Kidney (tissue), 14 donors: ENCODE results near the gene GDPD5. TPM values are rescaled to one million over a fixed set of nuclear protein-coding genes. Genes with fewer than 3 reads are reported as not detected.

ENCODE experiments used
- DNase-seq, 5 donors: peaks; one replicate each; pipeline ENCODE4 v3.0.0-alpha.2; 2013 to 2020
- FAIRE-seq: peaks from 2 replicates; lab custom pipeline; 2012; peaks lifted over from hg19 to GRCh38; lab: Jason Lieb, UNC
- H3K27ac ChIP-seq, 2 donors: one replicate each; pipeline ENCODE4 v1.7.0; 2013; ENCODE audit warnings: low read depth in 2 of 2, low read length in 2 of 2, inconsistent platforms in 1 of 2
- H3K27me3 ChIP-seq: one replicate; pipeline ENCODE4 v1.7.1; 2013; ENCODE audit warnings: low read length, inconsistent platforms; ENCODE audit not compliant: control insufficient read depth, insufficient read depth
- H3K36me3 ChIP-seq, 3 donors: one replicate each; pipeline versions ENCODE4 v1.7.0 to v1.7.1; 2013; ENCODE audit warnings: low read length in 3 of 3, control low read depth in 1 of 3, inconsistent platforms in 1 of 3; ENCODE audit not compliant: insufficient read depth in 3 of 3, control insufficient read depth in 2 of 3
- H3K4me1 ChIP-seq, 3 donors: one replicate each; pipeline versions ENCODE4 v1.7.0 to v1.7.1; 2013; ENCODE audit warnings: low read length in 3 of 3, inconsistent platforms in 1 of 3, low read depth in 1 of 3; ENCODE audit not compliant: control insufficient read depth in 2 of 3, insufficient read depth in 2 of 3
- H3K4me3 ChIP-seq, 3 donors: one replicate each; pipeline versions ENCODE4 v1.7.0 to v1.8.1; 2013; ENCODE audit warnings: low read length in 3 of 3, control low read depth in 1 of 3, inconsistent platforms in 1 of 3
- H3K9ac ChIP-seq, 3 donors: one replicate each; pipeline versions ENCODE4 v1.7.0 to v1.7.1; 2013; ENCODE audit warnings: low read length in 3 of 3, control low read depth in 1 of 3, inconsistent platforms in 1 of 3
- H3K9me3 ChIP-seq, 3 donors: one replicate each; pipeline versions ENCODE4 v1.7.0 to v1.7.1; 2013; ENCODE audit warnings: low read length in 3 of 3, control low read depth in 1 of 3, inconsistent platforms in 1 of 3; ENCODE audit not compliant: control insufficient read depth in 2 of 3, insufficient read depth in 1 of 3
- intact Hi-C: fragments of 100-400 bp; cut with DNase I; formaldehyde crosslinking; loops from one replicate; pipeline ENCODE4 v1.11.1; 2022
- polyA plus RNA-seq: library from polyadenylated mRNA; stranded (reverse); fragments of 350-450 nt; fragmentation: Illumina TruSeq; extraction: RNeasy Lipid Tissue Mini Kit (QIAGEN cat#74804); gene quantifications from one replicate; pipeline ENCODE4 v1.2.3, GENCODE V29; 2014; ENCODE audit warnings: low read depth, low replicate concordance; ENCODE audit not compliant: insufficient read depth
- total RNA-seq: library from RNA; stranded (reverse); fragmentation: NEBNext Ultra II Directional; extraction: Animal tissue kit (Norgen Biotek cat#: 25700); gene quantifications from one replicate; pipeline ENCODE4 v1.2.1, GENCODE V29; 2021
- TF ChIP-seq, protein P1 (sequence below): IDR thresholded peaks from 3 replicates; pipeline ENCODE4 v1.5.1; 2012; ENCODE audit warnings: mild to moderate bottlenecking, moderate library complexity, borderline replicate concordance; ENCODE audit not compliant: insufficient read depth; ENCODE audit errors: extremely low read depth
- donor health status: control.
- donor health status: control.
- donor health status: control.
- donor health status: control.
- donor health status: control.
- donor health status: DM: yes; HTN: yes; CAD: no.
- donor health status: Normal renal cell carcinoma (clear cell type).

The GDPD5 gene
- total and polyA plus RNA-seq, 2 donors from 2014 or later = 3.9 to 11.4 TPM

GRCh38 chr11:75556275-75556674, 30.5 kb upstream of the GDPD5 start:
- peaks cover 0 to 17% (median 15%) of the 10 kb centered on the region in 3 donors for H3K4me1 ChIP-seq
- intact Hi-C loops = no loop called here
- H3K4me3 ChIP-seq = no peak overlapping the region
- H3K9me3 ChIP-seq = no peaks in the 10 kb centered on the region
- FAIRE-seq (no peak), DNase-seq (no peak)
- H3K27me3 ChIP-seq = no peaks in the 10 kb centered on the region
- no peak overlapping the region for H3K27ac ChIP-seq
- H3K9ac ChIP-seq = no peak overlapping the region
- no peaks in the 10 kb centered on the region for H3K36me3 ChIP-seq
- TF ChIP-seq, protein P1, sequence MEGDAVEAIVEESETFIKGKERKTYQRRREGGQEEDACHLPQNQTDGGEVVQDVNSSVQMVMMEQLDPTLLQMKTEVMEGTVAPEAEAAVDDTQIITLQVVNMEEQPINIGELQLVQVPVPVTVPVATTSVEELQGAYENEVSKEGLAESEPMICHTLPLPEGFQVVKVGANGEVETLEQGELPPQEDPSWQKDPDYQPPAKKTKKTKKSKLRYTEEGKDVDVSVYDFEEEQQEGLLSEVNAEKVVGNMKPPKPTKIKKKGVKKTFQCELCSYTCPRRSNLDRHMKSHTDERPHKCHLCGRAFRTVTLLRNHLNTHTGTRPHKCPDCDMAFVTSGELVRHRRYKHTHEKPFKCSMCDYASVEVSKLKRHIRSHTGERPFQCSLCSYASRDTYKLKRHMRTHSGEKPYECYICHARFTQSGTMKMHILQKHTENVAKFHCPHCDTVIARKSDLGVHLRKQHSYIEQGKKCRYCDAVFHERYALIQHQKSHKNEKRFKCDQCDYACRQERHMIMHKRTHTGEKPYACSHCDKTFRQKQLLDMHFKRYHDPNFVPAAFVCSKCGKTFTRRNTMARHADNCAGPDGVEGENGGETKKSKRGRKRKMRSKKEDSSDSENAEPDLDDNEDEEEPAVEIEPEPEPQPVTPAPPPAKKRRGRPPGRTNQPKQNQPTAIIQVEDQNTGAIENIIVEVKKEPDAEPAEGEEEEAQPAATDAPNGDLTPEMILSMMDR = no peak

DNA sequence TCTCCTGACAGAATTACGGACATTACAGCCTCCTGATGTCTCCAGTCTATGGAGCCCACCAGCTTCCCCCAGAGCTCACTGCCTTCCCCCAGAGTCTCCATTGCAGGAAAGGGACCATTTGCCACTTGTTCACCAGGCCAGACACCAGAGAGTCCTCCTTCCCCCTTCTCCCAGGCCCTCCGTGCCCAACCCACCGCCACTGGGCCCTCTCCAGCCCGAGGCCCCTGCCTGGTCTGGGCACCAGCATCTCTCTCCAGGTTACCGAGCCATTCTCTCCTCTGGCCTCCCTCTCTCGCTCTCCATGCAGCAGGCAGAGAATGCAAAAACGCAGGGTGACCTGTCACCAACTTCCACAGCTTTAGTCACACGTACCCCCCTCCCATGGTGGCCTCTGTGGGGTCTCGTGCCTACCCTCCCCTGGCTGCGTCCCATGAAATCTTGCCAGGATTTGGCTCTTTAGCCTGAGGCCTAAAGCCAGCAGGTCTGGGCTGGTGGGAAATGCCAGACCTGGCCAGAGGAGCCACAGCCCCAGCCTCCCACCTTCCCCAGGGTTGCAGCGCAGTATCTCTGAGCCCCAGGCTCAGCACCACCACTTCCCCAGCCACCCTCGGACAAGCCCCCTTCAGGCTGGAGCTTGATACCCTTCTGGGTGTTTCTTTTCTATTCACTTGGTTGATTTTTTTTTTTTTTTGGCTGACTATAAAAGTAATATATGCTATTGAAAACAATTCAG, 29.5 kb upstream of the GDPD5 start:
- DNase-seq (no peak), FAIRE-seq (no peak)
- TF ChIP-seq, protein P1 = no peak
- no peaks in the 10 kb centered on the region for H3K36me3 ChIP-seq
- peak overlapping the region in 1 of 2 donors; percentile 91 for H3K27ac ChIP-seq
- H3K4me1 ChIP-seq = peaks cover 0 to 17% (median 15%) of the 10 kb centered on the region in 3 donors
- H3K9ac ChIP-seq = peak overlapping the region in 2 of 3 donors; percentile 32 to 40
- no peak overlapping the region for H3K4me3 ChIP-seq
- H3K27me3 ChIP-seq = no peaks in the 10 kb centered on the region
- H3K9me3 ChIP-seq = no peaks in the 10 kb centered on the region
- intact Hi-C loops = no loop called here

GRCh38 chr11:75554258-75555022, 28.7 kb upstream of the GDPD5 start:
- Histone ChIP-seq H3K27me3 (no peaks in the 10 kb centered on the region), H3K9ac (peak overlapping the region in 2 of 3 donors; percentile 32 to 40), H3K27ac (peak overlapping the region in 1 of 2 donors; percentile 91), H3K4me1 (peaks cover 0 to 16% (median 13%) of the 10 kb centered on the region in 3 donors), H3K4me3 (peak overlapping the region in 1 of 3 donors; percentile 21), H3K36me3 (no peaks in the 10 kb centered on the region), H3K9me3 (no peaks in the 10 kb centered on the region)
- DNase-seq = peak; percentile 91 to 98 (median 92)
- no peak for FAIRE-seq
- TF ChIP-seq, protein P1 = no peak
- intact Hi-C loops = no loop called here
